GM23248 (cell line): Measurements from ENCODE around the gene VWF. TPM values are rescaled to one million over a fixed set of nuclear protein-coding genes. Genes with fewer than 3 reads are reported as not detected.

Experiments
- DNase-seq: peaks from one replicate; pipeline ENCODE4 v3.0.0-alpha.2; 2015
- H2AFZ ChIP-seq: fragments of 200-600 bp; sonication (generic); 2 replicates; pipeline ENCODE4 v1.6.1; 2016; ENCODE audit warnings: antibody characterized with exemption
- H3F3A ChIP-seq: fragments of 200-600 bp; sonication (generic); 2 replicates; pipeline ENCODE4 v1.6.1; 2016; ENCODE audit warnings: mild to moderate bottlenecking, antibody characterized with exemption, mixed run types; ENCODE audit not compliant: insufficient read depth
- H3K27ac ChIP-seq: fragments of 200-600 bp; sonication (generic); 2 replicates; pipeline ENCODE4 v1.5.1; 2016; ENCODE audit warnings: mild to moderate bottlenecking
- H3K27me3 ChIP-seq: fragments of 200-600 bp; sonication (generic); replicated peaks from 2 replicates; pipeline ENCODE4 v1.6.1; 2016; ENCODE audit warnings: mild to moderate bottlenecking; ENCODE audit not compliant: insufficient read depth
- H3K36me3 ChIP-seq: fragments of 200-600 bp; sonication (generic); 2 replicates; pipeline ENCODE4 v1.6.1; 2016; ENCODE audit warnings: low read depth, mild to moderate bottlenecking
- H3K4me1 ChIP-seq: fragments of 200-600 bp; sonication (generic); 2 replicates; pipeline ENCODE4 v1.6.1; 2016; ENCODE audit warnings: mild to moderate bottlenecking; ENCODE audit not compliant: insufficient read depth
- H3K4me2 ChIP-seq: fragments of 200-600 bp; sonication (generic); one replicate; pipeline ENCODE4 v1.6.1; 2016; ENCODE audit warnings: mild to moderate bottlenecking; ENCODE audit not compliant: unreplicated experiment
- H3K4me3 ChIP-seq: fragments of 200-600 bp; sonication (generic); 2 replicates; pipeline ENCODE4 v1.5.1; 2016; ENCODE audit warnings: mild to moderate bottlenecking
- H3K79me2 ChIP-seq: fragments of 200-600 bp; sonication (generic); 2 replicates; pipeline ENCODE4 v1.6.1; 2016; ENCODE audit warnings: mild to moderate bottlenecking; ENCODE audit not compliant: insufficient read depth
- H3K9ac ChIP-seq: fragments of 200-600 bp; sonication (generic); 2 replicates; pipeline ENCODE4 v1.6.1; 2016; ENCODE audit warnings: mild to moderate bottlenecking
- H3K9me2 ChIP-seq: fragments of 200-600 bp; sonication (generic); 2 replicates; pipeline ENCODE4 v1.6.1; 2016; ENCODE audit warnings: mixed run types, mild to moderate bottlenecking, moderate library complexity; ENCODE audit not compliant: insufficient read depth
- H3K9me3 ChIP-seq: fragments of 200-600 bp; sonication (generic); one replicate; pipeline ENCODE4 v1.6.1; 2017; ENCODE audit warnings: low read depth
- H4K20me1 ChIP-seq: fragments of 200-600 bp; sonication (generic); 2 replicates; pipeline ENCODE4 v1.6.0; 2016; ENCODE audit not compliant: insufficient read depth
- EZH2 ChIP-seq: fragments of 200-600 bp; sonication (generic); IDR thresholded peaks from 2 replicates; pipeline ENCODE4 v1.6.1; 2018; ENCODE audit warnings: antibody characterized with exemption, mild to moderate bottlenecking; ENCODE audit not compliant: insufficient read depth, poor library complexity, severe bottlenecking
- EZH2phosphoT487 ChIP-seq: fragments of 200-600 bp; sonication (generic); IDR thresholded peaks from 2 replicates; pipeline ENCODE4 v1.6.1; 2018; ENCODE audit warnings: antibody characterized with exemption, moderate library complexity, mild to moderate bottlenecking, low read depth; ENCODE audit not compliant: insufficient read depth
- WGBS, 2 experiments: methylation state at CpG; one replicate each; pipeline ENCODE4 v1.1.6; 2015 to 2017; ENCODE audit warnings: low lambda C conversion rate in 2 of 2, low coverage in 1 of 2; ENCODE audit errors: missing lambda C conversion rate in 2 of 2; 5-methylcytosine and 5-hydroxymethylcytosine counted together
- in situ Hi-C: fragments of 300-500 bp; cut with MboI; formaldehyde crosslinking; loops from 2 replicates; pipeline ENCODE4 v1.15.0; 2020
- polyA plus RNA-seq: library from polyadenylated mRNA; unstranded; fragments of >200 nt; fragmentation: Nextera tagmentation; extraction: Ambion mirVana; gene quantifications from 2 replicates; pipeline ENCODE4 v1.2.1, GENCODE V29; 2016
- total RNA-seq: library from RNA; depleted of rRNA; stranded (reverse); fragments of >200 nt; shearing (Covaris generic); gene quantifications from 2 replicates; pipeline ENCODE4 v1.2.3, GENCODE V29; 2014

VWF gene
- total and polyA plus RNA-seq, 2 experiments from 2014 or later = 0.14 TPM; not detected in 1

- Histone ChIP-seq H3K9me2 (no peaks in the 10 kb centered on the region), H3K27me3 (no peaks in the 10 kb centered on the region), H2AFZ (no peak overlapping the region), H4K20me1 (no peaks in the 10 kb centered on the region), H3K79me2 (no peaks in the 10 kb centered on the region), H3K4me3 (no peak overlapping the region), H3K4me1 (no peaks in the 10 kb centered on the region), H3K36me3 (no peaks in the 10 kb centered on the region), H3K27ac (no peak overlapping the region), H3K9me3 (no peaks in the 10 kb centered on the region), H3K4me2 (no peak overlapping the region), H3K9ac (no peak overlapping the region), H3F3A (no peaks in the 10 kb centered on the region)
- 44 to 46% methylated on average over 8 of the region's 8 CpGs for WGBS, 2 experiments
- TF ChIP-seq EZH2 (no peak), EZH2phosphoT487 (no peak)
- in situ Hi-C loops = no loop called here
- peak; percentile 78 for DNase-seq
These were observed 86.3 kb downstream of the VWF start for GRCh38 chr12:6038160-6038559.

GRCh38 chr12:6037459-6037858 is 87.0 kb downstream of the VWF start:
- H3K27ac ChIP-seq = no peak overlapping the region
- H4K20me1 ChIP-seq = no peaks in the 10 kb centered on the region
- H3K27me3 ChIP-seq = no peaks in the 10 kb centered on the region
- 81% methylated on average over 9 of the region's 9 CpGs for WGBS, 2 experiments
- no peaks in the 10 kb centered on the region for H3K79me2 ChIP-seq
- TF ChIP-seq EZH2 = no peak
- no peak for TF ChIP-seq EZH2phosphoT487
- H3K4me1 ChIP-seq = no peaks in the 10 kb centered on the region
- no peaks in the 10 kb centered on the region for H3F3A ChIP-seq
- DNase-seq = no peak
- no peak overlapping the region for H3K9ac ChIP-seq
- no peaks in the 10 kb centered on the region for H3K9me3 ChIP-seq
- no peak overlapping the region for H3K4me3 ChIP-seq
- no peaks in the 10 kb centered on the region for H3K9me2 ChIP-seq
- H3K4me2 ChIP-seq = no peak overlapping the region
- H2AFZ ChIP-seq = no peak overlapping the region
- no peaks in the 10 kb centered on the region for H3K36me3 ChIP-seq
- in situ Hi-C loops = no loop called here

- H3K9me3 ChIP-seq = no peaks in the 10 kb centered on the region
- WGBS, 2 experiments = 47 to 66% methylated on average over 3 of the region's 3 CpGs
- no peak overlapping the region for H3K9ac ChIP-seq
- no peak overlapping the region for H2AFZ ChIP-seq
- DNase-seq = no peak
- H3K27ac ChIP-seq = no peak overlapping the region
- H4K20me1 ChIP-seq = no peaks in the 10 kb centered on the region
- H3K4me3 ChIP-seq = no peak overlapping the region
- TF ChIP-seq EZH2 (no peak), EZH2phosphoT487 (no peak)
- no peak overlapping the region for H3K4me2 ChIP-seq
- H3K4me1 ChIP-seq = no peaks in the 10 kb centered on the region
- H3F3A ChIP-seq = no peaks in the 10 kb centered on the region
- no peaks in the 10 kb centered on the region for H3K9me2 ChIP-seq
- H3K36me3 ChIP-seq = no peaks in the 10 kb centered on the region
- H3K79me2 ChIP-seq = no peaks in the 10 kb centered on the region
- no peaks in the 10 kb centered on the region for H3K27me3 ChIP-seq
- in situ Hi-C loops = no loop called here
These were observed 88.0 kb downstream of the VWF start for GRCh38 chr12:6036509-6036908.

GRCh38 chr12:6034596-6034995 is 89.9 kb downstream of the VWF start:
- in situ Hi-C loops = no loop called here
- H3K9ac ChIP-seq = no peak overlapping the region
- H3K4me1 ChIP-seq = no peaks in the 10 kb centered on the region
- H4K20me1 ChIP-seq = no peaks in the 10 kb centered on the region
- no peak overlapping the region for H3K27ac ChIP-seq
- H3K9me2 ChIP-seq = no peaks in the 10 kb centered on the region
- H3K36me3 ChIP-seq = no peaks in the 10 kb centered on the region
- no peaks in the 10 kb centered on the region for H3K27me3 ChIP-seq
- no peak overlapping the region for H3K4me2 ChIP-seq
- no peak overlapping the region for H2AFZ ChIP-seq
- no peaks in the 10 kb centered on the region for H3K79me2 ChIP-seq
- TF ChIP-seq EZH2phosphoT487 (no peak), EZH2 (no peak)
- H3K9me3 ChIP-seq = no peaks in the 10 kb centered on the region
- WGBS, 2 experiments = 88 to 92% methylated on average over 9 of the region's 9 CpGs
- no peak overlapping the region for H3K4me3 ChIP-seq
- no peaks in the 10 kb centered on the region for H3F3A ChIP-seq
- DNase-seq = no peak

GRCh38 chr12:6033546-6033945 is 90.9 kb downstream of the VWF start:
- no peaks in the 10 kb centered on the region for H3K79me2 ChIP-seq
- in situ Hi-C loops = no loop called here
- H3K27ac ChIP-seq = no peak overlapping the region
- WGBS, 2 experiments = 70 to 71% methylated on average over 8 of the region's 8 CpGs
- H2AFZ ChIP-seq = no peak overlapping the region
- H3K4me2 ChIP-seq = no peak overlapping the region
- no peak overlapping the region for H3K9ac ChIP-seq
- no peaks in the 10 kb centered on the region for H4K20me1 ChIP-seq
- no peaks in the 10 kb centered on the region for H3K9me3 ChIP-seq
- no peak for TF ChIP-seq EZH2
- TF ChIP-seq EZH2phosphoT487 = no peak
- no peaks in the 10 kb centered on the region for H3K9me2 ChIP-seq
- no peak overlapping the region for H3K4me3 ChIP-seq
- DNase-seq = no peak
- no peaks in the 10 kb centered on the region for H3F3A ChIP-seq
- no peaks in the 10 kb centered on the region for H3K36me3 ChIP-seq
- H3K27me3 ChIP-seq = no peaks in the 10 kb centered on the region
- H3K4me1 ChIP-seq = no peaks in the 10 kb centered on the region
